ENCODE measurements around the gene CA5A.

- TF ChIP-seq POLR2A (IDR thresholded peaks at IDR 0.05) = no peak
- TF ChIP-seq POLR2AphosphoS5 (IDR thresholded peaks at IDR 0.05) = no peak
- TF ChIP-seq CTCF (IDR thresholded peaks at IDR 0.05) = no peak
Observed at GRCh38 chr16:87844809-87845208, 91.5 kb downstream of the CA5A start.
